Endometrial microvascular endothelial cells (primary cell): ENCODE measurements around the gene KHDRBS2. TPM values are rescaled to one million over a fixed set of nuclear protein-coding genes. Genes with fewer than 3 reads are reported as not detected.

Experiments used
- in situ Hi-C: cut with HindIII; loops from 2 replicates; pipeline ENCODE4 v1.10.0; 2017; ENCODE audit warnings: low sequenced_read_pairs, low pct_unique_long_range_greater_than_20kb; ENCODE audit errors: inconsistent ontology term
- total RNA-seq: library from RNA; depleted of rRNA; stranded (reverse); fragments of >200 nt; gene quantifications from one replicate; pipeline ENCODE4 v1.2.3, GENCODE V29; 2015; ENCODE audit errors: inconsistent ontology term

Gene KHDRBS2
- not detected for total RNA-seq

- in situ Hi-C loops = no loop called here
These were observed at the start of gene KHDRBS2 for GRCh38 chr6:62285612-62286469. TSS of gene KHDRBS2 (minus strand) at chr6:62286225.

DNA sequence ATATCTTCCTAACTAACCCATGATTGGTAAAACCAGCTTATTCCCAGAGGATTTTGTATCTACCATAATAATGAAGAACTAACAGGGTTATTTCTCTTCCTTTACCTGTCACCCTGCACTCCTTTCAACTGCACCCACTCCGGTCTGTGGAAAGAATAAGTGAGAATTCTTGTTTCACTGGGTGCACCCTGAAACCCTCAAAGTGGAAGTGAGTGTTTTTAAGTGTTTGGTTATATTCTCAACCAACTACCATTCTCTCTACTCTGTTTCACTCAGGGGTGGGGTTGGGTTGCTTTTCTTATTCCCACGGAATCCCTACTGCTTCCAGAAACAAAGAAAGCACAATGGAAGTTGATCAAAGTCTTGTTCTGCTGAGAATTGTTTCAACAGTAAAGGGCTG lies 42.6 kb upstream of the KHDRBS2 start:
- in situ Hi-C loops = no loop called here

GRCh38 chr6:62324834-62325233 lies 38.8 kb upstream of the KHDRBS2 start:
- in situ Hi-C loops = no loop called here

DNA sequence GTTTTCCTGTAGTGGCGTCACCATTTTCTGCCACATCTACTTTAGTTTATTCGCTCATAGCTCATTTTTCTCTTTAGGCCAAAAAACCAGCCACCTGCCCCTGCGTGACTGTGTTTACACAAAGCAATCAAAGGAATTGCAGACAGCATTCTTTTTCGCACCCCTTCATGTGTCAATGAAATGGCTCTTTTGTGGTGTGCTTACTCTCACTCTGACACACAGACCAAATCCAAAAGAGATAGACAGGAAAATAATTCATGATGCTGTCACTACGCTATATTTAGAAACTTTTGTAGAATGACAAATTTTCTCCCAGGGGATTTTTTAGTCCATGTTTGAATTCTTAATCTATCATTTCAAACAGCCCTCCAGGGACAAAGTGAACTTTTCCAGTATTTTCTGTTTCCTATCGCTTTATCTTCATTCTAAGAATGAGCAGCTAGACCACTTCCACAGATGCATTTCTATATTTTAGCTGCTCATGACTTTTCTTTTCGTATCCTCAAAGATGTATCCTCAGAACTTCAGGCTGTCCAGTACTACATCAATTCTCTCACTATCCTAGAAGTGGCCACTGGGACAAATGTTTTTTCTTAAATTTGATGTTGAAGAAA lies 37.9 kb upstream of the KHDRBS2 start:
- in situ Hi-C loops = no loop called here

DNA sequence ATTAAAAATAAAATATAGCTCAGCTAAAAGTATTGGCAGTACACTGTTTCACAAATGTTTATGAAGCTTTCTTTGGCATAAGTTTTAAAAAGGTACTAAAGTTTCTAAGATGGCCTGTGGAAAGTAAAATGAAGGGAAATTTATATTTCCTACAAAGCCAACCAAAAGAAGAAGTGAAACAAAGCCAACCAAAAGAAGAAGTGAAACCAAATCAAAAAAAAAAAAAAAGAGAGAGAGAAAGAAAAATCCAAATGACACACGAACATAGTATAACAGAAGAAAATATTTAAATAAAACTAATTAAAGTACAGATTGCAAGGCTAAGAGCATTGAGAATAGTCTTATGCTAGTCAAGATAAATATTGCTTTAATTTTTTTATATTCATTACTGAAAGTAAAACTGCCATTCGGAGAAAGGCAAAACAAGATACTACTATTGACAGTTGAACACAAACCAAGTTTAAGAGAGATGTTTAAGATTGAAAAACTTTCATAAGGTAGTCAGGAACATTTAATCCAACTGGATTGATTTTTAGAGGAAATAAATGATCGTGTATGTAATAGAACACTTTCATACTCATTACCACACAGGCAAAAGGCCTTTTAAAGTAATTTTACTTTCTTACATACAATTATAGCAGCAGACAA lies 12.8 kb upstream of the KHDRBS2 start:
- in situ Hi-C loops = no loop called here

DNA sequence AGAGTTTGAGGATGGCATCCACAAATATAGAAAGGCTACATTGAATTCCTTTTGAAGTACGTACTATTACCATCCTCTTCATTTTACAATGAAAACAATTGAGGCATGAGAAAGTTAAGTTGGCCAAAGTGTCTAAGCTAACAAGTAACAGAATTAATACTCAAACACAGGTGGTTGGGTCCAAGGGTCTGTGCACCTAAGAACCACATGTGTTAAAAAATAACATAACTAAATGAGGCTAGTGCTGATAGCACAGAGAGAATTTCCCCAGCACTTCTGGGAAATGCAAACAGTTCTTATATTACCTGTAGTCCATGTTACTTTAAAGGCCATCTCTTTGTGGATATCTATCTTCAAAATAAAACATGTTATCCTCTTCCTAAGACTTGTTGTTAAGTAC lies 10.5 kb upstream of the KHDRBS2 start:
- in situ Hi-C loops = no loop called here

DNA sequence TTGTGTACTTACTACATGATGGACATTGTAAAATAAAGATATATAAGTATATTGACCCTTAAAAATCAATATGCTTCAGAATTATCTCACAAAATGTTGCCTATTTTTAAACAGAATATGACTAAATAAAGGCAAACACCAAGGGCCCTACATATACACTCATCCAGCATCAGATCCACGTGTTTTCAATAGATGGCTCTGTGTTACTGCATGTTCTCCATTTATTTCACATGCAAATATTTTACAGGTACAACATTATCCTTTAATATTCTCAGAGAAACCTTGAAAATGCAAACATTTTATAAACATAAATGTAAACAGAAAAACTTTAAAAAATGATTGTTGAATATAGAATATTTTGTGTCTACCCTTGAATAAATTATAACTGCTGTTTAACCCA lies 2.9 kb upstream of the KHDRBS2 start:
- in situ Hi-C loops = no loop called here

DNA sequence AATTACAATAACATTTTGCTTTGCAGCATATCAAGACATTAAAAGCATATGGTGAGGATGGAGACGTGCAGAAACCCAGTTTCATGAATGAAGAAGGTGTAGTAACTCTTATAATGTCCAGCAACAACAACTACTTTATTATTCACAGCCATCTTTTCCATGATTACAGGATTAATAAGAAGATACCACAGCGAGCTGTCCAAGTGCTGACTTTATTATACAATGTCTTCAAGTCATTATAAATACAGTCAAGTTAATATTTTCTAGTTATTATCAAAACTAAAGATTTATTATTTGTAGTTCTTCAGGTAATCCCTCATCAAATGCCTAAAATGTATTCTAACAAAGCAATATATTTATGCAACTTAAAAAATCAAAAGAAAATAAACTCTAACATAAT lies 2.5 kb upstream of the KHDRBS2 start:
- in situ Hi-C loops = no loop called here

- in situ Hi-C loops = no loop called here
These were observed 432 bp upstream of the KHDRBS2 start for GRCh38 chr6:62286470-62286843.

- in situ Hi-C loops = no loop called here
These were observed 1.3 kb downstream of the KHDRBS2 start for GRCh38 chr6:62284725-62285124.

DNA sequence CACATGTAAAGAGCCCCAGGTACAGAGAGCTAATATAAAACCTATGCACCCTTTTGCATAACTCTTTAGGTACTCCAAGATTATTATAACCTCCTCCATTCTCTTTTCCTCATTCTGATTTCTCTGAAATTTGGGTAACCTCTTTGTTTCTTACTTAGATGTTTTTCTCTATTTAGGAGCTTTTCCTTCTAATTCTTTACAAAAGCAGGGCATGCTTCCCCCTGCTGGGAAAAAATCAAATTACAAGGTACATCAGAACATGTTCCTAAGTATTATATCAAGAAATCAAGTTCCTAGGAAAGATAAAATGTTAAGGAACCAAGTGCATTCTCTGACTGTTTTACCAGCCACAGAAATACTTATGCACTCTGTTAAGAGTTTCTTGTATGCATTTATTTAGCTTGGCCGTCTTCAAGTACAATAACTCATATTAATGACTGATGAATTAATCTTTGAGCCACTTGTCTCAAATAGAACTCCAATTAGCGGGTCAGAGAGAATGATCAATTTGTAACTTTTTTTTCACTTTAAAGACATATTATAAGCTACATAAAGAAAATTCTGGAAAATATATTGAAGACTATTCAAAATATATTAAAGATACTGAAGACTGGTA lies 2.1 kb downstream of the KHDRBS2 start:
- in situ Hi-C loops = no loop called here

GRCh38 chr6:62283365-62283764 lies 2.7 kb downstream of the KHDRBS2 start:
- in situ Hi-C loops = no loop called here

GRCh38 chr6:62280099-62280498 lies 5.9 kb downstream of the KHDRBS2 start:
- in situ Hi-C loops = no loop called here

GRCh38 chr6:62272114-62272513 lies 13.9 kb downstream of the KHDRBS2 start:
- in situ Hi-C loops = no loop called here

DNA sequence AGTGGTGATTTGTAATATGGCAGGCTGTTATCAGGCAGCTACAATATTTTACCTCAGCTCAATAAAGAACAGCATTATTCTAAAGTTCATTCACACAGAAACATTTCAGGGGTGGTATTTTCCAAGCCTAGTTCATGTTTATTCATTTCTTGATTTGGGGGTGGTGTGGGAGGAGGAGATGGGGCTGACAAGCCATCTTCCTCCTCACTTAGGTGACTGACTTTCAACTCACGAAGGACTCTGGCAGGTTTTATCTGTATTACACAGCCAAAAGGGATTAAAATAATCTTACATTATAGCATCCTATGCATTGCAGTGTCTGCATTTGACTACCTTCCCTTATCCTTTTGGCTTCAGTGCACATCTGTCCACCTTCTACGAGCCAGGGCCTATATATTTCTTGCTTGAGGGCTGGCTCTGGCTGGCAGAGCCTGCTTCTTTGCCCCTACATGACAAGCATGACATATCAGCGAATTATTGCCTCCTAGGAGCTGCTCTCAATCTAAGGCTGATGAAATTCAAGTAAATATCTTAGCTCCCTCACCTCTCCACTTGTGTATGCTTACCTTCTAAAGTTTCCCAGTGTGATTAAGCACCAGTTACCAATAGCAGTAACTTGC lies 20.0 kb downstream of the KHDRBS2 start:
- in situ Hi-C loops = no loop called here

DNA sequence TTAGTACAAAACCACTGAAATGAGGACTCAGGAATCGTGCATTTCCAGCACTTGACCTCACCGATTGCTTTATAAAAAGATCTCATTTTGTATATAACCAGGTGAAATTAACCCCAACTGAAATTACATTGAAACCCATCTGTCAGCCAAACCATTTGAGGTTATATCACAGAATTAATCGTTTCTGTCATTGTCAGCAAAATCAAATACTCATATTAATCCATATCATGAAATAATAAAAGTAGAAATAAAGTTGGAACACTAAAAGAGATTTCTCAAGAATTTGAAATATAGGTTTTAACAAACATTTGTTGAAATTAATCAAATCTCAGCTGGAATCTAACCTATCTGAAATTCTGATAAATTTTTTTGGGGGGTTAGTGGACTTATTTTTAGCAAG lies 23.7 kb downstream of the KHDRBS2 start:
- in situ Hi-C loops = no loop called here

DNA sequence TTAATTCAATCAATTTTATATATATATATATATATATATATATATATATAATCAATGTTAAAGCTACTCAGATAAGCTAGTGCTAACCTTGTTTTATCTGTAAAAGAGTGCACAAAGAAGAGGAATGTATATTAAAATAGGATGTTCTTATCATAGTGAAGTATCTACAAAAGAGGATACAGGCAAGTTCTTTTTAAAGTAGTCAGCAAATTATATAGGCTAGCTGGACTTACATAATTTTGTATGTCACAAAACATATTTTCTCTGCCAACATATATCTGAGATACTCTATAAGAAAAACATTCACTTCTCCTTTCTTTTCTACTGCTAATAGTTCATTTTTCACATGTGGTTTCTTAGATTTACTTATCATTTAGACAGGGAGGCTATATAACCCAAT lies 39.9 kb downstream of the KHDRBS2 start:
- in situ Hi-C loops = no loop called here

- in situ Hi-C loops = no loop called here
These were observed 49.2 kb downstream of the KHDRBS2 start for GRCh38 chr6:62236784-62237183.

DNA sequence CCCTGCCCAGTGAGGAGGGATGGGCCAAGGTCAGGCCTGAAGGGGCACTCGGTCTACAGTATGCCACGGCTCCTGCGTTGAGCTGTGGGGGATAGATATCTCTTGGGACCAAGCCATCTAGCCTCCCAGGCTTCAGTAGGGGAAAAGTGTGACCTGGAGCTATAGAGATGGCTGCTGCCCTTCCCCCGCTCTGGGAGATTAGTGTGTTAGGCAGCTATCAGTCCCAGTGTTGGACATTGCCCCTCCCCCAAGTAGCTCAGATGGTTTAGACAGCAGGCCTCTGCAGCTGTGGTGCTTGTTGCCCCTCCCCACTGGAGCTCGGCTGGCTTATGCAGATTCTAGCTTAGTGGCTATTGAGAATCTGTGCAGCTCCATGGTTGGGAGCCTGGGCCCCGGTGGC lies 56.8 kb downstream of the KHDRBS2 start:
- in situ Hi-C loops = no loop called here
